ENCODE data around the gene CABP7.

- TF ChIP-seq POLR2A (IDR thresholded peaks at IDR 0.05), result no peak
- no peak for TF ChIP-seq EP300 (IDR thresholded peaks at IDR 0.05)
Measured at GRCh38 chr22:29701155-29701999, 18.4 kb upstream of the CABP7 start.

All from tibial nerve (tissue), 3 donors.